K562 (cell line): ENCODE measurements around the gene ARFGAP3. TPM values are rescaled to one million over a fixed set of nuclear protein-coding genes. Genes with fewer than 3 reads are reported as not detected.

Experiments used
- ATAC-seq: fragments of 200-7000 bp; cut with Tn5 transposase; 3 replicates; pipeline ENCODE4 v1.9.1; 2020; ENCODE audit warnings: moderate library complexity
- BruUV-seq: library from RNA; stranded (reverse); fragments of 400-500 nt; replicated peaks from 2 replicates; lab custom pipeline; 2021; lab: Mats Ljungman, UMichigan
- CTCF ChIA-PET: fragments of 300-600 bp; formaldehyde crosslinking; extraction: SDS; loops from one replicate; lab custom pipeline; 2021; ENCODE audit warnings: low intra/inter-chr PET ratio; lab: Yijun Ruan, JAX
- POLR2A ChIA-PET: fragments of 300-600, 350-650 bp; sonication (Branson Sonifier 250); formaldehyde crosslinking; extraction: SDS; loops from one replicate; lab custom pipeline; 2021; ENCODE audit warnings: antibody characterized with exemption, inconsistent platforms; lab: Yijun Ruan, JAX
- DNase-seq, 4 experiments: peaks; one replicate each; pipeline versions ENCODE4 v3.0.0 to v3.0.0-alpha.2; 2011 to 2018; ENCODE audit warnings: low spot score in 3 of 4, mixed read lengths in 3 of 4; ENCODE audit errors: extremely low read depth in 1 of 4
- FAIRE-seq: peaks from 2 replicates; lab custom pipeline; 2011; peaks lifted over from hg19 to GRCh38; lab: Jason Lieb, UNC
- H2AFZ ChIP-seq: 2 replicates; pipeline ENCODE4 v1.6.0; 2011; ENCODE audit warnings: low read depth, low read length, control low read depth, inconsistent platforms
- H3K27ac ChIP-seq: fragments of 200-600 bp; 3 replicates; pipeline ENCODE4 v1.8.0; 2011; ENCODE audit warnings: low read depth, mild to moderate bottlenecking, control low read depth, inconsistent platforms, low read length, moderate library complexity, mixed read lengths; ENCODE audit errors: extremely low read depth
- H3K27me3 ChIP-seq, 2 experiments: fragments of 300-600 bp in 1 of 2; 2 replicates in 1 of 2; 3 replicates in 1 of 2; pipeline versions ENCODE4 v1.6.0 to v1.8.0; 2011; ENCODE audit warnings: inconsistent platforms in 2 of 2, low read length in 2 of 2, mild to moderate bottlenecking in 1 of 2, mixed read lengths in 1 of 2, moderate library complexity in 1 of 2; ENCODE audit not compliant: control insufficient read depth in 2 of 2, insufficient read depth in 2 of 2
- H3K36me3 ChIP-seq: fragments of 300-600 bp; 3 replicates; pipeline ENCODE4 v1.8.0; 2011; ENCODE audit warnings: mild to moderate bottlenecking, low read length, inconsistent platforms; ENCODE audit not compliant: control insufficient read depth, insufficient read depth
- H3K4me1 ChIP-seq, 2 experiments: fragments of 200-600 bp in 1 of 2; replicated peaks in 1 of 2; 2 replicates in 1 of 2; 3 replicates in 1 of 2; pipeline versions ENCODE4 v1.5.1 to v1.8.0; 2011; ENCODE audit warnings: inconsistent platforms in 2 of 2, low read length in 2 of 2, mild to moderate bottlenecking in 1 of 2, mixed read lengths in 1 of 2, moderate library complexity in 1 of 2; ENCODE audit not compliant: control insufficient read depth in 2 of 2, insufficient read depth in 2 of 2
- H3K4me2 ChIP-seq: 2 replicates; pipeline ENCODE4 v1.6.1; 2011; ENCODE audit warnings: low read length, control low read depth, inconsistent platforms, mixed read lengths; ENCODE audit not compliant: insufficient read depth
- H3K4me3 ChIP-seq: fragments of 200-600 bp; sonication (generic), shearing (Covaris generic); 2 replicates; pipeline ENCODE4 v1.5.1; 2016; ENCODE audit warnings: control low read depth, inconsistent platforms
- H3K79me2 ChIP-seq: fragments of 200-600 bp; 3 replicates; pipeline ENCODE4 v1.8.0; 2011; ENCODE audit warnings: low read length, inconsistent platforms; ENCODE audit not compliant: control insufficient read depth, insufficient read depth
- H3K9ac ChIP-seq, 2 experiments: 2 replicates each; pipeline versions ENCODE4 v1.6.0 to v1.6.1; 2011; ENCODE audit warnings: low read depth in 2 of 2, low read length in 2 of 2, control low read depth in 1 of 2, inconsistent platforms in 1 of 2, mild to moderate bottlenecking in 1 of 2, mixed read lengths in 1 of 2; ENCODE audit not compliant: insufficient read depth in 1 of 2
- H3K9me1 ChIP-seq: one replicate; pipeline ENCODE4 v1.6.0; 2011; ENCODE audit warnings: inconsistent platforms, mild to moderate bottlenecking, low read length, moderate library complexity; ENCODE audit not compliant: control insufficient read depth, insufficient read depth
- H3K9me3 ChIP-seq: replicated peaks from 2 replicates; pipeline ENCODE4 v1.5.1; 2011; ENCODE audit warnings: low read depth, low read length, inconsistent platforms; ENCODE audit not compliant: control insufficient read depth, insufficient read depth
- H4K20me1 ChIP-seq: replicated peaks from 2 replicates; pipeline ENCODE4 v1.6.1; 2011; ENCODE audit warnings: low read length, inconsistent platforms, mixed read lengths; ENCODE audit not compliant: control insufficient read depth, insufficient read depth
- ATF7 ChIP-seq: fragments of 450-650 bp; IDR thresholded peaks from 2 replicates; pipeline ENCODE4 v1.7.1; 2014; ENCODE audit warnings: mild to moderate bottlenecking, moderate library complexity
- BACH1 ChIP-seq: fragments of 200-800 bp; sonication (Bioruptor generic); IDR thresholded peaks from 2 replicates; pipeline ENCODE4 v1.6.1; 2016; ENCODE audit warnings: missing genetic modification characterization, missing compliant biosample characterization
- CBX2 ChIP-seq: fragments of 200-600 bp; sonication (generic); IDR thresholded peaks from one replicate; pipeline ENCODE4 v1.6.1; 2012; ENCODE audit warnings: mild to moderate bottlenecking, low read length, inconsistent platforms; ENCODE audit not compliant: insufficient read depth, poor library complexity, severe bottlenecking
- CREB1 ChIP-seq, 2 experiments: sonication (generic) in 1 of 2; formaldehyde crosslinking in 1 of 2; IDR thresholded peaks; 2 replicates each; pipeline versions ENCODE4 v1.6.1 to v1.8.0; 2012 to 2022; ENCODE audit warnings: inconsistent platforms in 1 of 2, mild to moderate bottlenecking in 1 of 2, missing genetic modification reagents in 1 of 2, moderate library complexity in 1 of 2
- CREB3 ChIP-seq: fragments of 450-650 bp; conservative IDR thresholded peaks from 2 replicates; pipeline ENCODE4 v1.6.1; 2016; ENCODE audit warnings: missing genetic modification characterization, low read depth, mild to moderate bottlenecking, missing compliant biosample characterization, moderate library complexity
- CTBP1 ChIP-seq: fragments of 450-650 bp; IDR thresholded peaks from 2 replicates; pipeline ENCODE4 v1.6.1; 2016; ENCODE audit warnings: borderline replicate concordance
- EHMT2 ChIP-seq: fragments of 450-650 bp; IDR thresholded peaks from 2 replicates; pipeline ENCODE4 v1.6.1; 2018; ENCODE audit warnings: antibody characterized with exemption
- ETV5 ChIP-seq: sonication (generic); formaldehyde crosslinking; IDR thresholded peaks from 2 replicates; pipeline ENCODE4 v1.4.0; 2020; ENCODE audit warnings: low read depth, mild to moderate bottlenecking, missing genetic modification reagents
- HMG20A ChIP-seq: fragments of 450-650 bp; formaldehyde crosslinking; conservative IDR thresholded peaks from 2 replicates; pipeline ENCODE4 v1.4.0; 2020; ENCODE audit warnings: mild to moderate bottlenecking, mixed read lengths
- MAFG ChIP-seq: fragments of 450-650 bp; conservative IDR thresholded peaks from 2 replicates; pipeline ENCODE4 v1.6.1; 2016; ENCODE audit warnings: missing genetic modification characterization, missing compliant biosample characterization
- NBN ChIP-seq: fragments of 450-650 bp; IDR thresholded peaks from 2 replicates; pipeline ENCODE4 v1.6.1; 2016; ENCODE audit warnings: low read depth, mild to moderate bottlenecking
- NFRKB ChIP-seq: fragments of 450-650 bp; IDR thresholded peaks from 2 replicates; pipeline ENCODE4 v1.6.1; 2016; ENCODE audit warnings: low read depth
- RBBP5 ChIP-seq: fragments of 200-600 bp; sonication (generic); IDR thresholded peaks from 2 replicates; pipeline ENCODE4 v1.6.1; 2012; ENCODE audit warnings: borderline replicate concordance, mild to moderate bottlenecking, low read length, control low read depth, inconsistent platforms; ENCODE audit not compliant: insufficient read depth, poor library complexity, severe bottlenecking
- SMAD4 ChIP-seq: fragments of 250-450 bp; sonication (Bioruptor Pico); conservative IDR thresholded peaks from 2 replicates; pipeline ENCODE4 v1.8.0; 2021; ENCODE audit warnings: inconsistent platforms, mild to moderate bottlenecking, moderate library complexity
- SREBF2 ChIP-seq: sonication (generic); formaldehyde crosslinking; IDR thresholded peaks from 2 replicates; pipeline ENCODE4 v1.4.0; 2020; ENCODE audit warnings: mild to moderate bottlenecking, missing genetic modification reagents
- ZFP91 ChIP-seq: sonication (generic); formaldehyde crosslinking; IDR thresholded peaks from 2 replicates; pipeline ENCODE4 v1.8.0; 2022; ENCODE audit warnings: mild to moderate bottlenecking, missing genetic modification reagents
- ZNF165 ChIP-seq: fragments of 250-450 bp; sonication (Bioruptor Pico); IDR thresholded peaks from 2 replicates; pipeline ENCODE4 v1.4.0; 2020; ENCODE audit warnings: borderline replicate concordance
- ZNF408 ChIP-seq: fragments of 250-450 bp; sonication (Bioruptor Pico); IDR thresholded peaks from 2 replicates; pipeline ENCODE4 v1.4.0; 2020; ENCODE audit warnings: low read depth, mild to moderate bottlenecking, moderate library complexity
- ZNF75A ChIP-seq: fragments of 450-650 bp; formaldehyde crosslinking; IDR thresholded peaks from 2 replicates; pipeline ENCODE4 v1.4.0; 2020; ENCODE audit warnings: mild to moderate bottlenecking
- WGBS: fragments of 100-300 bp; shearing (Covaris generic); methylation state at CpG from one replicate; pipeline ENCODE4 v1.1.6; 2016; ENCODE audit warnings: low coverage, mixed read lengths; ENCODE audit not compliant: insufficient coverage; ENCODE audit errors: missing lambda C conversion rate; 5-methylcytosine and 5-hydroxymethylcytosine counted together
- in situ Hi-C: fragments of 300-500 bp; cut with MboI; formaldehyde crosslinking; loops from 4 replicates; pipeline ENCODE4 v1.15.0; 2018; ENCODE audit warnings: inconsistent platforms, mixed read lengths
- intact Hi-C: fragments of 100-400 bp; cut with micrococcal nuclease; formaldehyde crosslinking; loops from 2 replicates; pipeline ENCODE4 v1.14.2; 2022
- polyA plus RNA-seq, 8 experiments: library from polyadenylated mRNA; depleted of rRNA in 4 of 8; stranded (reverse) in 5 of 8; unstranded in 3 of 8; fragments of >200 nt; fragmentation: Nextera tagmentation in 2 of 8; fragmentation: Illumina TruSeq in 1 of 8; extraction: Ambion mirVana in 2 of 8; extraction: Trizol in 1 of 8; gene quantifications; 2 replicates each; pipeline versions ENCODE4 v1.2.1 to v1.2.3, GENCODE V29; 2011 to 2014; ENCODE audit warnings: inconsistent platforms in 1 of 8, missing spikeins in 1 of 8
- total RNA-seq, 7 experiments: library from RNA; depleted of rRNA in 6 of 7; stranded (reverse); fragments of >200 nt in 6 of 7; fragmentation: Illumina TruSeq in 2 of 7; extraction: Trizol in 2 of 7; gene quantifications; 2 replicates each; pipeline versions ENCODE4 v1.2.1 to v1.2.3, GENCODE V29; 2011 to 2021; ENCODE audit warnings: low replicate concordance in 1 of 7

Gene ARFGAP3
- total and polyA plus RNA-seq, 9 of the 15 experiments (the other 6 are each of a cell fraction or from before 2014, with no cell fraction given) = 14.2 to 31.9 (median 22.7) TPM

- Histone ChIP-seq H2AFZ (no peak overlapping the region), H3K9me1 (no peaks in the 10 kb centered on the region), H3K9ac (no peak overlapping the region), H4K20me1 (no peaks in the 10 kb centered on the region), H3K9me3 (no peaks in the 10 kb centered on the region), H3K4me3 (no peak overlapping the region), H3K79me2 (no peaks in the 10 kb centered on the region), H3K4me2 (no peak overlapping the region), H3K27me3 (peaks cover 0 to 6% of the 10 kb centered on the region in 2 experiments; a peak in 2 of 5 replicates), H3K4me1 (peaks cover 0 to 13% of the 10 kb centered on the region in 2 experiments; a peak in 3 of 5 replicates), H3K36me3 (no peaks in the 10 kb centered on the region), H3K27ac (no peak overlapping the region)
- 26% methylated on average over 14 of the region's 18 CpGs for WGBS
- FAIRE-seq (no peak), ATAC-seq (no peak), DNase-seq (no peak)
- POLR2A ChIA-PET = interaction anchor here (1.2 kb wide), 1 partner anchor 9 kb away, joined by 3 read pairs; no protein-coding TSS in a partner anchor
- CTCF ChIA-PET = no interaction called here
- in situ Hi-C loops = no loop called here
- no TSS peak for BruUV-seq
- intact Hi-C loops = no loop called here
- TF ChIP-seq EHMT2 (no peak), CTBP1 (no peak), NBN (no peak), NFRKB (no peak), ZNF408 (CRISPR knock-in tag) (no peak), SREBF2 (no peak), HMG20A (CRISPR knock-in tag) (no peak), ATF7 (no peak), ETV5 (no peak), SMAD4 (no peak), MAFG (no peak), CREB3 (tag) (no peak), BACH1 (no peak), ZFP91 (CRISPR knock-in tag) (no peak), CBX2 (no peak), RBBP5 (no peak), ZNF165 (CRISPR knock-in tag) (no peak), CREB1 (IDR thresholded peaks at IDR 0.05) (no peak), CREB1 (CRISPR knock-in tag; IDR thresholded peaks at IDR 0.05) (no peak), ZNF75A (CRISPR knock-in tag) (no peak)
Observed at GRCh38 chr22:42760806-42761565, 96.1 kb downstream of the ARFGAP3 start.
